Panc1 (cell line): ENCODE data around the gene PPM1N. TPM values are rescaled to one million over a fixed set of nuclear protein-coding genes. Genes with fewer than 3 reads are reported as not detected.

Experiments used
- ATAC-seq: fragments of 200-7000 bp; cut with Tn5 transposase; 2 replicates; pipeline ENCODE4 v1.9.1; 2020; ENCODE audit warnings: mild to moderate bottlenecking, moderate library complexity
- BruUV-seq: library from RNA; stranded (reverse); fragments of 400-500 nt; replicated peaks from 2 replicates; lab custom pipeline; 2021; lab: Mats Ljungman, UMichigan
- CTCF ChIA-PET: fragments of 300-600 bp; sonication (Branson Sonifier 250); formaldehyde crosslinking; loops from one replicate; lab custom pipeline; 2022; ENCODE audit warnings: antibody characterized with exemption; lab: Charles Lee
- POLR2A ChIA-PET: fragments of 300-600 bp; sonication (Branson Sonifier 250); formaldehyde crosslinking; loops from one replicate; lab custom pipeline; 2022; ENCODE audit warnings: antibody characterized with exemption; lab: Charles Lee
- DNase-seq: peaks from one replicate; pipeline ENCODE4 v3.0.0-alpha.2; 2010; ENCODE audit warnings: low read depth, low spot score
- H3K27ac ChIP-seq: 2 replicates; pipeline ENCODE4 v1.5.1; 2011; ENCODE audit warnings: mild to moderate bottlenecking, low read length, inconsistent platforms
- H3K27me3 ChIP-seq: fragments of 200-500 bp; sonication (Bioruptor generic); 2 replicates; pipeline ENCODE4 v1.6.0; 2014; ENCODE audit warnings: low read length, inconsistent platforms; ENCODE audit not compliant: control insufficient read depth, insufficient read depth
- H3K36me3 ChIP-seq: fragments of 200-500 bp; sonication (Bioruptor generic); 2 replicates; pipeline ENCODE4 v1.5.1; 2014; ENCODE audit warnings: inconsistent platforms, mild to moderate bottlenecking, low read length, moderate library complexity; ENCODE audit not compliant: control insufficient read depth, insufficient read depth
- H3K4me1 ChIP-seq: 2 replicates; pipeline ENCODE4 v1.5.1; 2011; ENCODE audit warnings: inconsistent platforms, mild to moderate bottlenecking, low read length, moderate library complexity; ENCODE audit not compliant: control insufficient read depth, insufficient read depth
- H3K4me3 ChIP-seq, 2 experiments: 2 replicates each; pipeline ENCODE4 v1.5.1; 2011 to 2012; ENCODE audit warnings: low read depth in 2 of 2, low read length in 2 of 2, mild to moderate bottlenecking in 2 of 2, inconsistent platforms in 1 of 2, moderate library complexity in 1 of 2
- H3K9me3 ChIP-seq: fragments of 200-500 bp; sonication (Bioruptor generic); 2 replicates; pipeline ENCODE4 v1.5.1; 2014; ENCODE audit warnings: low read depth, mild to moderate bottlenecking, inconsistent platforms, low read length, moderate library complexity; ENCODE audit not compliant: control insufficient read depth, insufficient read depth
- POLR2AphosphoS5 ChIP-seq: IDR thresholded peaks from 2 replicates; pipeline ENCODE4 v1.6.1; 2012; ENCODE audit warnings: mild to moderate bottlenecking, low read depth, low read length, moderate library complexity
- SIN3A ChIP-seq: IDR thresholded peaks from 2 replicates; pipeline ENCODE4 v1.6.1; 2012; ENCODE audit warnings: low read depth, mild to moderate bottlenecking, low read length, moderate library complexity, borderline replicate concordance; ENCODE audit not compliant: insufficient read depth
- TCF7L2 ChIP-seq: IDR thresholded peaks from 2 replicates; pipeline ENCODE4 v1.6.1; 2011; ENCODE audit warnings: mild to moderate bottlenecking, low read depth, low read length, inconsistent platforms
- in situ Hi-C: cut with HindIII; loops from 2 replicates; pipeline ENCODE4 v1.10.0; 2016; ENCODE audit warnings: low sequenced_read_pairs, low pct_unique_long_range_greater_than_20kb
- intact Hi-C: fragments of 100-400 bp; cut with micrococcal nuclease; formaldehyde crosslinking; loops from one replicate; pipeline ENCODE4 v1.10.0; 2022; ENCODE audit not compliant: unreplicated experiment
- total RNA-seq: library from RNA; stranded (reverse); gene quantifications from one replicate; pipeline ENCODE4 v1.2.1, GENCODE V29; 2021; ENCODE audit not compliant: unreplicated experiment
- TF ChIP-seq, protein P1 (sequence below), 2 experiments: IDR thresholded peaks; 2 replicates each; pipeline ENCODE4 v1.6.1; 2011 to 2012; ENCODE audit warnings: low read depth in 2 of 2, control low read depth in 1 of 2, low read length in 1 of 2, mild to moderate bottlenecking in 1 of 2, moderate library complexity in 1 of 2; ENCODE audit not compliant: insufficient read depth in 1 of 2
- TF ChIP-seq, protein P2 (sequence below): fragments of 450-650 bp; IDR thresholded peaks from 2 replicates; pipeline ENCODE4 v1.5.1; 2017; ENCODE audit warnings: mild to moderate bottlenecking

The PPM1N gene
- total RNA-seq, 1 experiment from 2014 or later, result 3.3 TPM

DNA sequence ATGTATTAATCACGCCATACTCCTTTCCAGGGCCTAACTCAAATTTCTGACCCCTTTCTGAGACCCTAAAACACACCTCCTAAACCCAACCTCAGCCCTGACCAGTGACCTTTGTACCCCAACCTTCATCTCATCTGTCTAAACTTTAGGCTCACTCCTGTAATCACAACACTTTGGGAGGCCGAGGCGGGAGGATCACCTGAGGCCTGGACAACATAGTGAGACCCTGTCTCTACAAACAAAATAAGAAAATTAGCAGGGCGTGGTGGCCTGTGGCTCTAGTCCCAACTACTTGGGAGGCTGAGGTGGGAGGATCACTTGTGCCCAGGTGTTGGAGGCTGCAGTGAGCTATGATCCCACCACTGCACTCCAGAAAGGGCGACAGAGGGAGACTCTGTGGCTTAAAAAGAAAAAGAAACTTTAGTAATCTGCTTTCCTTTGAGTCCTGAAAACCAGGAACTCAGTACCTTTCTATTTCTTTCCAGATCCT lies 6.1 kb upstream of the PPM1N start:
- no TSS peak for BruUV-seq
- POLR2A ChIA-PET, result no interaction called here
- H3K27me3 ChIP-seq, result no peaks in the 10 kb centered on the region

GRCh38 chr19:45492627-45493470 lies 5.4 kb upstream of the PPM1N start:
- H3K27ac ChIP-seq, result no peak overlapping the region
- ATAC-seq (no peak), DNase-seq (no peak)
- intact Hi-C loops (no loop called here), in situ Hi-C loops (no loop called here)
- peaks cover 3% of the 10 kb centered on the region; the same call in 1 of the 2 replicates for H3K4me1 ChIP-seq
- H3K9me3 ChIP-seq, result no peaks in the 10 kb centered on the region
- TF ChIP-seq POLR2AphosphoS5 (no peak), TCF7L2 (no peak), SIN3A (no peak)
- TF ChIP-seq, protein P1, sequence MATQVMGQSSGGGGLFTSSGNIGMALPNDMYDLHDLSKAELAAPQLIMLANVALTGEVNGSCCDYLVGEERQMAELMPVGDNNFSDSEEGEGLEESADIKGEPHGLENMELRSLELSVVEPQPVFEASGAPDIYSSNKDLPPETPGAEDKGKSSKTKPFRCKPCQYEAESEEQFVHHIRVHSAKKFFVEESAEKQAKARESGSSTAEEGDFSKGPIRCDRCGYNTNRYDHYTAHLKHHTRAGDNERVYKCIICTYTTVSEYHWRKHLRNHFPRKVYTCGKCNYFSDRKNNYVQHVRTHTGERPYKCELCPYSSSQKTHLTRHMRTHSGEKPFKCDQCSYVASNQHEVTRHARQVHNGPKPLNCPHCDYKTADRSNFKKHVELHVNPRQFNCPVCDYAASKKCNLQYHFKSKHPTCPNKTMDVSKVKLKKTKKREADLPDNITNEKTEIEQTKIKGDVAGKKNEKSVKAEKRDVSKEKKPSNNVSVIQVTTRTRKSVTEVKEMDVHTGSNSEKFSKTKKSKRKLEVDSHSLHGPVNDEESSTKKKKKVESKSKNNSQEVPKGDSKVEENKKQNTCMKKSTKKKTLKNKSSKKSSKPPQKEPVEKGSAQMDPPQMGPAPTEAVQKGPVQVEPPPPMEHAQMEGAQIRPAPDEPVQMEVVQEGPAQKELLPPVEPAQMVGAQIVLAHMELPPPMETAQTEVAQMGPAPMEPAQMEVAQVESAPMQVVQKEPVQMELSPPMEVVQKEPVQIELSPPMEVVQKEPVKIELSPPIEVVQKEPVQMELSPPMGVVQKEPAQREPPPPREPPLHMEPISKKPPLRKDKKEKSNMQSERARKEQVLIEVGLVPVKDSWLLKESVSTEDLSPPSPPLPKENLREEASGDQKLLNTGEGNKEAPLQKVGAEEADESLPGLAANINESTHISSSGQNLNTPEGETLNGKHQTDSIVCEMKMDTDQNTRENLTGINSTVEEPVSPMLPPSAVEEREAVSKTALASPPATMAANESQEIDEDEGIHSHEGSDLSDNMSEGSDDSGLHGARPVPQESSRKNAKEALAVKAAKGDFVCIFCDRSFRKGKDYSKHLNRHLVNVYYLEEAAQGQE (IDR thresholded peaks at IDR 0.05; ENCODE audit: insufficient read depth in 1 of 2, low read depth in 2 of 2, low read length in 1 of 2), result no peak
- TF ChIP-seq, protein P2, sequence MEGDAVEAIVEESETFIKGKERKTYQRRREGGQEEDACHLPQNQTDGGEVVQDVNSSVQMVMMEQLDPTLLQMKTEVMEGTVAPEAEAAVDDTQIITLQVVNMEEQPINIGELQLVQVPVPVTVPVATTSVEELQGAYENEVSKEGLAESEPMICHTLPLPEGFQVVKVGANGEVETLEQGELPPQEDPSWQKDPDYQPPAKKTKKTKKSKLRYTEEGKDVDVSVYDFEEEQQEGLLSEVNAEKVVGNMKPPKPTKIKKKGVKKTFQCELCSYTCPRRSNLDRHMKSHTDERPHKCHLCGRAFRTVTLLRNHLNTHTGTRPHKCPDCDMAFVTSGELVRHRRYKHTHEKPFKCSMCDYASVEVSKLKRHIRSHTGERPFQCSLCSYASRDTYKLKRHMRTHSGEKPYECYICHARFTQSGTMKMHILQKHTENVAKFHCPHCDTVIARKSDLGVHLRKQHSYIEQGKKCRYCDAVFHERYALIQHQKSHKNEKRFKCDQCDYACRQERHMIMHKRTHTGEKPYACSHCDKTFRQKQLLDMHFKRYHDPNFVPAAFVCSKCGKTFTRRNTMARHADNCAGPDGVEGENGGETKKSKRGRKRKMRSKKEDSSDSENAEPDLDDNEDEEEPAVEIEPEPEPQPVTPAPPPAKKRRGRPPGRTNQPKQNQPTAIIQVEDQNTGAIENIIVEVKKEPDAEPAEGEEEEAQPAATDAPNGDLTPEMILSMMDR, result no peak
- no peaks in the 10 kb centered on the region for H3K36me3 ChIP-seq
- no peaks in the 10 kb centered on the region for H3K27me3 ChIP-seq
- BruUV-seq, result TSS peak; percentile 42
- POLR2A ChIA-PET, result no interaction called here
- peak overlapping the region; percentile 19 to 25 for H3K4me3 ChIP-seq
- CTCF ChIA-PET, result no interaction called here

More for the DNA sequence above, 6.1 kb upstream of the PPM1N start:
- no peaks in the 10 kb centered on the region for H3K9me3 ChIP-seq
- H3K36me3 ChIP-seq, result no peaks in the 10 kb centered on the region
- H3K4me1 ChIP-seq, result peaks cover 3% of the 10 kb centered on the region; the same call in 1 of the 2 replicates
- CTCF ChIA-PET, result no interaction called here
- H3K4me3 ChIP-seq, result no peak overlapping the region
- in situ Hi-C loops, result no loop called here
- intact Hi-C loops, result no loop called here
- DNase-seq, result no peak
- no peak for TF ChIP-seq SIN3A
- TF ChIP-seq, protein P2, result no peak
- TF ChIP-seq POLR2AphosphoS5, result no peak
- TF ChIP-seq, protein P1 (IDR thresholded peaks at IDR 0.05; ENCODE audit: insufficient read depth in 1 of 2, low read depth in 2 of 2, low read length in 1 of 2), result no peak
- no peak for TF ChIP-seq TCF7L2
- no peak for ATAC-seq
- no peak overlapping the region for H3K27ac ChIP-seq
